Activated B cell treated with CpG ODN at 0.5 μM for 24 hours (primary cell): Measurements from ENCODE around the gene THSD4. TPM values are rescaled to one million over a fixed set of nuclear protein-coding genes. Genes with fewer than 3 reads are reported as not detected.

Source experiments
- ATAC-seq: fragments of 200-7000 bp; cut with Tn5 transposase; one replicate; pipeline ENCODE4 v1.10.0; 2021; ENCODE audit warnings: low read depth, mild to moderate bottlenecking, moderate library complexity
- CTCF ChIA-PET: fragments of 350-600 bp; sonication (Branson Sonifier 250); formaldehyde crosslinking; loops from one replicate; lab custom pipeline; 2021; ENCODE audit warnings: antibody characterized with exemption; lab: Charles Lee
- POLR2A ChIA-PET: fragments of 350-600 bp; sonication (Branson Sonifier 250); formaldehyde crosslinking; loops from one replicate; lab custom pipeline; 2021; ENCODE audit warnings: antibody characterized with exemption; lab: Charles Lee
- DNase-seq: peaks from one replicate; pipeline ENCODE4 v3.0.0; 2022
- H3K27ac Mint-ChIP-seq: one replicate; pipeline ENCODE4 v1.8.0; 2020; ENCODE audit warnings: mixed read lengths
- H3K27me3 Mint-ChIP-seq: one replicate; pipeline ENCODE4 v1.8.0; 2021; ENCODE audit warnings: mixed read lengths
- H3K36me3 Mint-ChIP-seq: one replicate; pipeline ENCODE4 v1.8.0; 2021; ENCODE audit warnings: low read depth, mixed read lengths
- H3K4me1 Mint-ChIP-seq: one replicate; pipeline ENCODE4 v1.8.0; 2021; ENCODE audit warnings: mixed read lengths
- H3K4me3 Mint-ChIP-seq: one replicate; pipeline ENCODE4 v1.8.0; 2020; ENCODE audit warnings: mild to moderate bottlenecking, mixed read lengths
- H3K9me3 Mint-ChIP-seq: one replicate; pipeline ENCODE4 v1.8.0; 2020; ENCODE audit warnings: mixed read lengths
- CTCF ChIP-seq: fragments of 200-600 bp; IDR thresholded peaks from one replicate; pipeline ENCODE4 v1.8.0; 2022; ENCODE audit warnings: antibody characterized with exemption, mild to moderate bottlenecking
- intact Hi-C: fragments of 100-400 bp; cut with micrococcal nuclease; formaldehyde crosslinking; loops from one replicate; pipeline ENCODE4 v1.15.1; 2024
- total RNA-seq: library from RNA; stranded (reverse); gene quantifications from 2 replicates; pipeline ENCODE4 v1.2.3, GENCODE V29; 2022

The THSD4 gene
- total RNA-seq, 1 donor from 2014 or later: not detected

- no peaks in the 10 kb centered on the region for H3K9me3 Mint-ChIP-seq
- CTCF ChIA-PET: no interaction called here
- H3K4me3 Mint-ChIP-seq: no peak overlapping the region
- intact Hi-C loops: no loop called here
- TF ChIP-seq CTCF: no peak
- no peak overlapping the region for H3K27ac Mint-ChIP-seq
- ATAC-seq (no peak), DNase-seq (no peak)
- peaks cover 45% of the 10 kb centered on the region for H3K27me3 Mint-ChIP-seq
- peaks cover 9% of the 10 kb centered on the region for H3K4me1 Mint-ChIP-seq
- POLR2A ChIA-PET: no interaction called here
- H3K36me3 Mint-ChIP-seq: no peaks in the 10 kb centered on the region
Observed at GRCh38 chr15:71118345-71118744, 3.1 kb downstream of the THSD4 start.

- no peak for ATAC-seq
- H3K4me1 Mint-ChIP-seq: peaks cover 9% of the 10 kb centered on the region
- H3K27ac Mint-ChIP-seq: no peak overlapping the region
- intact Hi-C loops: no loop called here
- TF ChIP-seq CTCF: no peak
- no peaks in the 10 kb centered on the region for H3K36me3 Mint-ChIP-seq
- ChIA-PET POLR2A (no interaction called here), CTCF (no interaction called here)
- no peaks in the 10 kb centered on the region for H3K9me3 Mint-ChIP-seq
- no peak for DNase-seq
- peaks cover 44% of the 10 kb centered on the region for H3K27me3 Mint-ChIP-seq
- H3K4me3 Mint-ChIP-seq: no peak overlapping the region
Observed at GRCh38 chr15:71118881-71119632, 3.8 kb downstream of the THSD4 start.

GRCh38 chr15:71120428-71120944, 5.2 kb downstream of the THSD4 start:
- H3K36me3 Mint-ChIP-seq: no peaks in the 10 kb centered on the region
- ChIA-PET POLR2A (no interaction called here), CTCF (no interaction called here)
- DNase-seq (no peak), ATAC-seq (no peak)
- no peak for TF ChIP-seq CTCF
- H3K9me3 Mint-ChIP-seq: no peaks in the 10 kb centered on the region
- H3K4me1 Mint-ChIP-seq: peaks cover 5% of the 10 kb centered on the region
- intact Hi-C loops: no loop called here
- H3K27ac Mint-ChIP-seq: no peak overlapping the region
- H3K27me3 Mint-ChIP-seq: peaks cover 35% of the 10 kb centered on the region
- no peak overlapping the region for H3K4me3 Mint-ChIP-seq

- Mint-ChIP-seq H3K27me3 (peaks cover 32% of the 10 kb centered on the region), H3K4me1 (peaks cover under 1% of the 10 kb centered on the region), H3K36me3 (no peaks in the 10 kb centered on the region), H3K4me3 (no peak overlapping the region), H3K27ac (no peak overlapping the region), H3K9me3 (no peaks in the 10 kb centered on the region)
- ChIA-PET CTCF (no interaction called here), POLR2A (no interaction called here)
- intact Hi-C loops: no loop called here
- TF ChIP-seq CTCF: no peak
- no peak for ATAC-seq
- no peak for DNase-seq
Observed at GRCh38 chr15:71121442-71121841, 6.2 kb downstream of the THSD4 start.

- ChIA-PET POLR2A (no interaction called here), CTCF (no interaction called here)
- no peaks in the 10 kb centered on the region for H3K4me1 Mint-ChIP-seq
- ATAC-seq: no peak
- H3K27me3 Mint-ChIP-seq: peaks cover 8% of the 10 kb centered on the region
- no peak for DNase-seq
- TF ChIP-seq CTCF: no peak
- intact Hi-C loops: no loop called here
- no peak overlapping the region for H3K4me3 Mint-ChIP-seq
- no peaks in the 10 kb centered on the region for H3K9me3 Mint-ChIP-seq
- H3K36me3 Mint-ChIP-seq: no peaks in the 10 kb centered on the region
- H3K27ac Mint-ChIP-seq: no peak overlapping the region
Observed at GRCh38 chr15:71124937-71125790, 9.9 kb downstream of the THSD4 start.
